Spinal cord (tissue), 10 donors: ENCODE results near the gene TNNI2. TPM values are rescaled to one million over a fixed set of nuclear protein-coding genes. Genes with fewer than 3 reads are reported as not detected.
"Not testable (repeated sequence)": the region's sequence is repeated elsewhere in the genome, so short reads cannot be mapped to it uniquely, and the experiment has no call there.

Source experiments
- DNase-seq, 6 donors: peaks; one replicate each; pipeline versions ENCODE4 v3.0.0 to v3.0.0-alpha.2; 2013 to 2015; ENCODE audit warnings: low spot score in 6 of 6, low read depth in 4 of 6
- H3K27ac ChIP-seq: one replicate; pipeline ENCODE4 v1.5.1; 2013; ENCODE audit warnings: low read depth, low read length, control low read depth
- H3K27me3 ChIP-seq: one replicate; pipeline ENCODE4 v1.6.1; 2013; ENCODE audit warnings: low read length; ENCODE audit not compliant: control insufficient read depth, insufficient read depth
- H3K36me3 ChIP-seq: one replicate; pipeline ENCODE4 v1.6.1; 2013; ENCODE audit warnings: low read length; ENCODE audit not compliant: control insufficient read depth, insufficient read depth
- H3K4me1 ChIP-seq: one replicate; pipeline ENCODE4 v1.6.1; 2013; ENCODE audit warnings: low read length; ENCODE audit not compliant: control insufficient read depth, insufficient read depth
- H3K4me3 ChIP-seq: one replicate; pipeline ENCODE4 v1.5.1; 2013; ENCODE audit warnings: low read depth, low read length, control low read depth
- H3K9me3 ChIP-seq: one replicate; pipeline ENCODE4 v1.6.1; 2013; ENCODE audit warnings: low read length; ENCODE audit not compliant: control insufficient read depth, insufficient read depth
- WGBS: methylation state at CpG from one replicate; pipeline ENCODE4 v1.1.5; 2013; ENCODE audit warnings: missing lambda C conversion rate; ENCODE audit not compliant: insufficient coverage; 5-methylcytosine and 5-hydroxymethylcytosine counted together
- long read RNA-seq, 4 donors: transcript quantifications; one replicate each; lab custom pipeline, GENCODE V29; 2026
- polyA plus RNA-seq, 2 donors: library from polyadenylated mRNA; unstranded; fragments of 120-200 nt; gene quantifications; one replicate each; pipeline ENCODE4 v1.2.1, GENCODE V29; 2013; ENCODE audit not compliant: insufficient read length in 2 of 2
- total RNA-seq, 2 donors: library from RNA; depleted of rRNA in 1 of 2; stranded (reverse); fragments of 120-200 nt in 1 of 2; fragments of >200 nt in 1 of 2; gene quantifications; one replicate each; pipeline versions ENCODE4 v1.2.3 to v1.2.4, GENCODE V29; 2013 to 2014
- donor health status: healthy.

The TNNI2 gene
- 1 to 10 TPM in 1 of 2 donors, under 1 TPM in 1; 0.89 to 2.0 TPM for total RNA-seq
- 1 to 10 TPM in 1 of 2 donors, under 1 TPM in 1; 0.35 to 9.4 TPM for polyA plus RNA-seq
- long read RNA-seq, donor 1: 0 reads
- long read RNA-seq, donor 2: 0 reads
- long read RNA-seq, donor 3: 0 reads
- long read RNA-seq, donor 4: 0 reads

GRCh38 chr11:1838426-1839144, at the start of gene TNNI2:
TNNI2 (plus strand) TSS chr11:1838981; CDS start chr11:1839697, 716 bp downstream.
- no peak for DNase-seq
- Histone ChIP-seq H3K4me1 (peaks cover 14% of the 10 kb centered on the region), H3K27me3 (no peaks in the 10 kb centered on the region), H3K4me3 (no peak within 1 kb of the TSS), H3K36me3 (no peaks in the 10 kb centered on the region), H3K27ac (no peak within 1 kb of the TSS), H3K9me3 (no peaks in the 10 kb centered on the region)
- 91% methylated on average over 26 of the region's 32 CpGs for WGBS

- DNase-seq: no peak
- no peaks in the 10 kb centered on the region for H3K36me3 ChIP-seq
- WGBS: 93% methylated on average over 3 of the region's 6 CpGs
- peaks cover 1% of the 10 kb centered on the region for H3K9me3 ChIP-seq
- H3K27ac ChIP-seq: no peak overlapping the region
- H3K4me1 ChIP-seq: no peaks in the 10 kb centered on the region
- H3K4me3 ChIP-seq: no peak overlapping the region
- no peaks in the 10 kb centered on the region for H3K27me3 ChIP-seq
These were observed 46.9 kb upstream of the TNNI2 start for GRCh38 chr11:1791912-1792311.

- H3K4me3 ChIP-seq: no peak overlapping the region
- H3K4me1 ChIP-seq: no peaks in the 10 kb centered on the region
- H3K27ac ChIP-seq: no peak overlapping the region
- no peak for DNase-seq
- H3K27me3 ChIP-seq: no peaks in the 10 kb centered on the region
- peaks cover 1% of the 10 kb centered on the region for H3K9me3 ChIP-seq
- no peaks in the 10 kb centered on the region for H3K36me3 ChIP-seq
- WGBS: 85% methylated on average over 10 of the region's 12 CpGs
These were observed 46.3 kb upstream of the TNNI2 start for GRCh38 chr11:1792461-1792860.

- H3K4me3 ChIP-seq: no peak overlapping the region
- WGBS: 80% methylated on average over 1 of the region's 3 CpGs
These were observed 45.7 kb upstream of the TNNI2 start for GRCh38 chr11:1793081-1793480.

GRCh38 chr11:1796413-1797011, 42.3 kb upstream of the TNNI2 start:
- WGBS: 78% methylated on average over 12 of the region's 12 CpGs
- Histone ChIP-seq H3K4me1 (no peaks in the 10 kb centered on the region), H3K9me3 (no peaks in the 10 kb centered on the region), H3K4me3 (no peak overlapping the region), H3K27me3 (no peaks in the 10 kb centered on the region), H3K36me3 (no peaks in the 10 kb centered on the region), H3K27ac (no peak overlapping the region)
- no peak for DNase-seq

More at GRCh38 chr11:1793081-1793480, 45.7 kb upstream of the TNNI2 start:
- H3K36me3 ChIP-seq: no peaks in the 10 kb centered on the region
- H3K9me3 ChIP-seq: peaks cover 1% of the 10 kb centered on the region
- H3K27ac ChIP-seq: no peak overlapping the region
- H3K4me1 ChIP-seq: no peaks in the 10 kb centered on the region
- no peaks in the 10 kb centered on the region for H3K27me3 ChIP-seq
- DNase-seq: peak in 1 of 6 donors; percentile 50

GRCh38 chr11:1797391-1798125, 41.2 kb upstream of the TNNI2 start:
- Histone ChIP-seq H3K36me3 (no peaks in the 10 kb centered on the region), H3K9me3 (no peaks in the 10 kb centered on the region), H3K27me3 (no peaks in the 10 kb centered on the region), H3K4me1 (no peaks in the 10 kb centered on the region), H3K27ac (no peak overlapping the region), H3K4me3 (no peak overlapping the region)
- DNase-seq: no peak
- 89% methylated on average over 13 of the region's 14 CpGs for WGBS

GRCh38 chr11:1803246-1803645, 35.5 kb upstream of the TNNI2 start:
- no peaks in the 10 kb centered on the region for H3K9me3 ChIP-seq
- H3K27me3 ChIP-seq: no peaks in the 10 kb centered on the region
- H3K4me1 ChIP-seq: no peaks in the 10 kb centered on the region
- DNase-seq: no peak
- WGBS: 93% methylated on average over 18 of the region's 20 CpGs
- H3K4me3 ChIP-seq: no peak overlapping the region
- H3K27ac ChIP-seq: no peak overlapping the region
- H3K36me3 ChIP-seq: no peaks in the 10 kb centered on the region

GRCh38 chr11:1803835-1804519, 34.8 kb upstream of the TNNI2 start:
- H3K27ac ChIP-seq, H3K9me3 ChIP-seq, H3K36me3 ChIP-seq, DNase-seq, H3K4me3 ChIP-seq, H3K27me3 ChIP-seq, H3K4me1 ChIP-seq: not testable (repeated sequence)
- 94% methylated on average over 18 of the region's 42 CpGs for WGBS

GRCh38 chr11:1805525-1805924, 33.3 kb upstream of the TNNI2 start:
- Histone ChIP-seq H3K36me3 (no peaks in the 10 kb centered on the region), H3K9me3 (no peaks in the 10 kb centered on the region), H3K27ac (no peak overlapping the region), H3K27me3 (no peaks in the 10 kb centered on the region), H3K4me1 (no peaks in the 10 kb centered on the region), H3K4me3 (no peak overlapping the region)
- DNase-seq: no peak
- 86% methylated on average over 15 of the region's 15 CpGs for WGBS
